GM12872 (cell line): ENCODE measurements around the gene SHISA2.

Experiments
- CTCF ChIP-seq: IDR thresholded peaks from 3 replicates; pipeline ENCODE4 v1.5.1; 2011; ENCODE audit warnings: low read depth, mild to moderate bottlenecking, low read length, moderate library complexity; ENCODE audit not compliant: insufficient read depth

Gene SHISA2

GRCh38 chr13:26019881-26020870, 31.6 kb downstream of the SHISA2 start:
- TF ChIP-seq CTCF: no peak

GRCh38 chr13:26019251-26019650, 32.6 kb downstream of the SHISA2 start:
- no peak for TF ChIP-seq CTCF

- TF ChIP-seq CTCF: no peak
Measured at GRCh38 chr13:26017932-26018665, 33.7 kb downstream of the SHISA2 start.

- TF ChIP-seq CTCF: no peak
Measured at GRCh38 chr13:26017196-26017921, 34.5 kb downstream of the SHISA2 start.

- no peak for TF ChIP-seq CTCF
Measured at GRCh38 chr13:26016189-26016588, 35.6 kb downstream of the SHISA2 start.

- no peak for TF ChIP-seq CTCF
Measured at GRCh38 chr13:26015271-26016125, 36.3 kb downstream of the SHISA2 start.
